Neutrophil (primary cell): ENCODE results near the gene RAD17.

Experiments used
- H3K27ac ChIP-seq: fragments of 200-600 bp; sonication (generic); 2 replicates; pipeline ENCODE4 v1.5.1; 2016; ENCODE audit warnings: mild to moderate bottlenecking, moderate library complexity
- H3K27me3 ChIP-seq: fragments of 200-600 bp; sonication (generic); 2 replicates; pipeline ENCODE4 v1.6.0; 2016; ENCODE audit warnings: mild to moderate bottlenecking
- H3K36me3 ChIP-seq: fragments of 200-600 bp; sonication (generic); 2 replicates; pipeline ENCODE4 v1.5.1; 2017
- H3K4me1 ChIP-seq, 2 experiments: fragments of 200-600 bp in 1 of 2; sonication (generic) in 1 of 2; 1 replicate in 1 of 2; 2 replicates in 1 of 2; pipeline versions ENCODE4 v1.5.1 to v1.6.1; 2013 to 2016; ENCODE audit warnings: low read depth in 1 of 2, low read length in 1 of 2, mild to moderate bottlenecking in 1 of 2, moderate library complexity in 1 of 2; ENCODE audit not compliant: control insufficient read depth in 1 of 2, insufficient read depth in 1 of 2
- H3K4me3 ChIP-seq, 2 experiments: fragments of 200-600 bp in 1 of 2; sonication (generic) in 1 of 2; 1 replicate in 1 of 2; 2 replicates in 1 of 2; pipeline ENCODE4 v1.5.1; 2013 to 2016; ENCODE audit warnings: low read depth in 1 of 2, low read length in 1 of 2, mild to moderate bottlenecking in 1 of 2, moderate library complexity in 1 of 2
- H3K9me3 ChIP-seq: fragments of 200-600 bp; sonication (generic); 2 replicates; pipeline ENCODE4 v1.5.1; 2016
- CTCF ChIP-seq: fragments of 200-600 bp; sonication (generic); IDR thresholded peaks from 2 replicates; pipeline ENCODE4 v1.5.1; 2016; ENCODE audit warnings: antibody characterized with exemption

The RAD17 gene

GRCh38 chr5:69462170-69462569, 92.6 kb downstream of the RAD17 start:
- no peaks in the 10 kb centered on the region for H3K27me3 ChIP-seq
- TF ChIP-seq CTCF, result no peak
- no peaks in the 10 kb centered on the region for H3K4me1 ChIP-seq
- H3K4me3 ChIP-seq, result no peak overlapping the region
- H3K27ac ChIP-seq, result no peak overlapping the region
- no peaks in the 10 kb centered on the region for H3K9me3 ChIP-seq
- H3K36me3 ChIP-seq, result no peaks in the 10 kb centered on the region
